KBM-7 (cell line): ENCODE data around the gene SDHAF3.
"Not testable (repeated sequence)": the region's sequence is repeated elsewhere in the genome, so short reads cannot be mapped to it uniquely, and the experiment has no call there.

Experiments used
- DNase-seq: peaks from one replicate; pipeline ENCODE4 v3.0.0-alpha.2; 2015
- in situ Hi-C: fragments of 300-500 bp; cut with MboI; formaldehyde crosslinking; loops from 2 replicates; pipeline ENCODE4 v1.14.3; 2020; ENCODE audit warnings: low sequenced_read_pairs, low pct_unique_long_range_greater_than_20kb, mixed read lengths

The SDHAF3 gene

GRCh38 chr7:97117372-97118188, at the start of gene SDHAF3:
TSS of gene SDHAF3 (plus strand) at chr7:97117698. CDS start at chr7:97117724, 26 bp downstream.
- in situ Hi-C loops: no loop called here
- peak; percentile 98 for DNase-seq

GRCh38 chr7:97072025-97072424, 45.5 kb upstream of the SDHAF3 start:
- in situ Hi-C loops, DNase-seq: not testable (repeated sequence)

- in situ Hi-C loops: no loop called here
- DNase-seq: no peak
Observed at GRCh38 chr7:97075928-97076327, 41.6 kb upstream of the SDHAF3 start.

- in situ Hi-C loops: no loop called here
- no peak for DNase-seq
Observed at GRCh38 chr7:97078023-97078969, 39.2 kb upstream of the SDHAF3 start.

- DNase-seq: no peak
- in situ Hi-C loops: no loop called here
Observed at GRCh38 chr7:97079300-97079699, 38.2 kb upstream of the SDHAF3 start.

- in situ Hi-C loops: no loop called here
- DNase-seq: no peak
Observed at GRCh38 chr7:97081521-97082300, 35.8 kb upstream of the SDHAF3 start.

- no peak for DNase-seq
Observed at GRCh38 chr7:97088364-97088763, 29.1 kb upstream of the SDHAF3 start.

GRCh38 chr7:97089771-97090170, 27.7 kb upstream of the SDHAF3 start:
- in situ Hi-C loops: no loop called here
- DNase-seq: no peak

More at GRCh38 chr7:97088364-97088763, 29.1 kb upstream of the SDHAF3 start:
- in situ Hi-C loops: no loop called here

GRCh38 chr7:97090761-97091353, 26.6 kb upstream of the SDHAF3 start:
- DNase-seq: no peak
- in situ Hi-C loops: no loop called here

- no peak for DNase-seq
- in situ Hi-C loops: no loop called here
Observed at GRCh38 chr7:97094284-97094930, 23.1 kb upstream of the SDHAF3 start.

GRCh38 chr7:97096037-97096436, 21.5 kb upstream of the SDHAF3 start:
- no peak for DNase-seq
- in situ Hi-C loops: no loop called here

GRCh38 chr7:97096661-97097060, 20.8 kb upstream of the SDHAF3 start:
- in situ Hi-C loops: no loop called here
- DNase-seq: no peak

- in situ Hi-C loops: no loop called here
- peak; percentile 90 for DNase-seq
Observed at GRCh38 chr7:97104719-97105238, 12.7 kb upstream of the SDHAF3 start.

- in situ Hi-C loops: no loop called here
- no peak for DNase-seq
Observed at GRCh38 chr7:97107192-97107800, 10.2 kb upstream of the SDHAF3 start.

- in situ Hi-C loops: no loop called here
- DNase-seq: peak; percentile 93
Observed at GRCh38 chr7:97116308-97116707, 1.2 kb upstream of the SDHAF3 start.

GRCh38 chr7:97117035-97117371, 495 bp upstream of the SDHAF3 start:
- in situ Hi-C loops: no loop called here
- no peak for DNase-seq

GRCh38 chr7:97118306-97118917, 914 bp downstream of the SDHAF3 start:
- in situ Hi-C loops: no loop called here
- DNase-seq: peak; percentile 37

- no peak for DNase-seq
- in situ Hi-C loops: no loop called here
Observed at GRCh38 chr7:97119747-97120146, 2.2 kb downstream of the SDHAF3 start.
